ENCODE results near the gene SSH2. TPM values are rescaled to one million over a fixed set of nuclear protein-coding genes. Genes with fewer than 3 reads are reported as not detected.

Gene SSH2
- total RNA-seq, 1 donor from 2014 or later, result 37.6 TPM

GRCh38 chr17:29595107-29595942 is 334.7 kb downstream of the SSH2 start:
- no peaks in the 10 kb centered on the region for H3K36me3 ChIP-seq
- no peaks in the 10 kb centered on the region for H3K9me3 ChIP-seq
- no peak for DNase-seq (ENCODE audit: extremely low spot score in 2 of 2)
- no peaks in the 10 kb centered on the region for H3K27me3 ChIP-seq
- H3K27ac ChIP-seq, result peak overlapping the region; percentile 51
- TF ChIP-seq POLR2A (IDR thresholded peaks at IDR 0.05) (no peak), CTCF (IDR thresholded peaks at IDR 0.05) (no peak), POLR2AphosphoS5 (IDR thresholded peaks at IDR 0.05; ENCODE audit: insufficient read depth in 1 of 2, low read depth in 1 of 2) (no peak)
- H3K4me1 ChIP-seq, result peaks cover 62% of the 10 kb centered on the region
- no peak overlapping the region for H3K4me3 ChIP-seq
- intact Hi-C loops (cut with DNase I), result no loop called here

- H3K9me3 ChIP-seq, result no peaks in the 10 kb centered on the region
- TF ChIP-seq POLR2AphosphoS5 (IDR thresholded peaks at IDR 0.05; ENCODE audit: insufficient read depth in 1 of 2, low read depth in 1 of 2) (no peak), POLR2A (IDR thresholded peaks at IDR 0.05) (no peak), CTCF (IDR thresholded peaks at IDR 0.05) (no peak)
- no peak for DNase-seq (ENCODE audit: extremely low spot score in 2 of 2)
- peaks cover 69% of the 10 kb centered on the region for H3K4me1 ChIP-seq
- intact Hi-C loops (cut with DNase I), result no loop called here
- H3K36me3 ChIP-seq, result no peaks in the 10 kb centered on the region
- peak overlapping the region; percentile 58 for H3K27ac ChIP-seq
- no peaks in the 10 kb centered on the region for H3K27me3 ChIP-seq
- H3K4me3 ChIP-seq, result peak overlapping the region in 1 of 2 donors; percentile 66
Observed at GRCh38 chr17:29594519-29595090, 335.4 kb downstream of the SSH2 start.

- Histone ChIP-seq H3K4me3 (peak overlapping the region; percentile 66 to 86), H3K36me3 (no peaks in the 10 kb centered on the region), H3K4me1 (peaks cover 69% of the 10 kb centered on the region), H3K9me3 (no peaks in the 10 kb centered on the region), H3K27ac (peak overlapping the region; percentile 58), H3K27me3 (no peaks in the 10 kb centered on the region)
- TF ChIP-seq CTCF (IDR thresholded peaks at IDR 0.05), result no peak
- intact Hi-C loops (cut with DNase I), result no loop called here
- no peak for DNase-seq (ENCODE audit: extremely low spot score in 2 of 2)
Observed at GRCh38 chr17:29593591-29594518, 336.2 kb downstream of the SSH2 start.

- H3K27ac ChIP-seq, result peak within 1 kb of the TSS; percentile 93
Observed at GRCh38 chr17:29592850-29593551, 337.0 kb downstream of the SSH2 start, which contains the start of gene ANKRD13B. ANKRD13B (plus strand) TSS chr17:29593132; CDS start chr17:29593622, 490 bp downstream.

More at GRCh38 chr17:29592850-29593551, 337.0 kb downstream of the SSH2 start, which contains the start of gene ANKRD13B:
- Histone ChIP-seq H3K27me3 (no peaks in the 10 kb centered on the region), H3K36me3 (no peaks in the 10 kb centered on the region), H3K9me3 (no peaks in the 10 kb centered on the region), H3K4me1 (peaks cover 77% of the 10 kb centered on the region), H3K4me3 (peak within 1 kb of the TSS; percentile 66 to 94)
- intact Hi-C loops (cut with DNase I), result no loop called here
- no peak for DNase-seq (ENCODE audit: extremely low spot score in 2 of 2)
- TF ChIP-seq POLR2AphosphoS5 (IDR thresholded peaks at IDR 0.05; ENCODE audit: insufficient read depth in 1 of 2, low read depth in 1 of 2) (no peak), CTCF (IDR thresholded peaks at IDR 0.05) (no peak), POLR2A (IDR thresholded peaks at IDR 0.05) (no peak)
